ENCODE results near the gene KRT80.

DNA sequence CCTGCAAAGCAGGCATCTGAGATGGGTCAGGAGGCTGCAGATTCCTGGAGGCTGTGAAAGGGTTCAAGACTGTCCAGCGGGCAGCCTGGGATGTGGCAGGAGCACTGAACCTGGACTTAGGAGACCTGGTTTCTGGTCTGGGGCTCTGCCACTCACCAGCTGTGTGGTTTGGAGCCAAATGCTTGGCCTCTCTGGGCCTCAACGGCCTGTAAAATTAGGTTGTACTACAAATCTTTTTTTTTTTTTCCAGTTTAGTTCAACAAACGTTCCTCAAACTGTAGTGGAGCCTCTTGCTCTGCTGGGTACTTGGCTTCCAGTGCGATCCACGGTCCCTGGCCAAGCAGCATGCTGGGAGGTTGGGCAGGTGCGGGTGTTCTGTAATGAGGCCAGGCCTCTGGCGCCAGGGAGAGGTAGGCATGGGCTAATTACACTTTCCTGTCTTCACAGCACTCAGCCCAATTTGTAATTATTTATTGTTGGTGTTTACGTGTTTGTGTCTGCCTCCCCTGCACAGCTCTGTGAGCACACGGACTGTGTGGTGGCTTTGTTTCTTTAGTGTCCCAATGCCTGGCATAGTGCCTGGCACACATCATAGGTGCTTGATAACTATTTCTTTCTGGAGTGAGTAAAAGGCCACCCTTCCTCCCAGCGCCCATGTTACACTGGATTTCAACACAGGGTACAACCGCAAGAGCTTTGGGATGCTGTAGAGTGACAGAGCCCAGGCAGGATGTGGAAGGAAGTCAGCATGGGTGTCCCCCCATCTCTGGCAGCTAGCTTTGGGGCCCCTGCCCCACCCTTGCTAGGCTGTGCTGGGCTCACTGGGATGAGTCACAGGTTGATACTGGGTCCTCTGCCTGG lies 5.8 kb upstream of the KRT80 start:
- TF ChIP-seq CTCF (IDR thresholded peaks at IDR 0.05) (no peak), POLR2A (IDR thresholded peaks at IDR 0.05) (no peak)
